Measurements from ENCODE around the gene SELENON. TPM values are rescaled to one million over a fixed set of nuclear protein-coding genes. Genes with fewer than 3 reads are reported as not detected.
A peak's percentile ranks its signal among the peaks of the same experiment; 100 is the strongest.

SELENON gene
- total and polyA plus RNA-seq, 2 of the 13 experiments (the other 11 are each of a cell fraction or from before 2014, with no cell fraction given) = 3.8 to 8.0 TPM

GRCh38 chr1:25820247-25821111 is 20.5 kb downstream of the SELENON start (continued):
- TF ChIP-seq, protein P1, sequence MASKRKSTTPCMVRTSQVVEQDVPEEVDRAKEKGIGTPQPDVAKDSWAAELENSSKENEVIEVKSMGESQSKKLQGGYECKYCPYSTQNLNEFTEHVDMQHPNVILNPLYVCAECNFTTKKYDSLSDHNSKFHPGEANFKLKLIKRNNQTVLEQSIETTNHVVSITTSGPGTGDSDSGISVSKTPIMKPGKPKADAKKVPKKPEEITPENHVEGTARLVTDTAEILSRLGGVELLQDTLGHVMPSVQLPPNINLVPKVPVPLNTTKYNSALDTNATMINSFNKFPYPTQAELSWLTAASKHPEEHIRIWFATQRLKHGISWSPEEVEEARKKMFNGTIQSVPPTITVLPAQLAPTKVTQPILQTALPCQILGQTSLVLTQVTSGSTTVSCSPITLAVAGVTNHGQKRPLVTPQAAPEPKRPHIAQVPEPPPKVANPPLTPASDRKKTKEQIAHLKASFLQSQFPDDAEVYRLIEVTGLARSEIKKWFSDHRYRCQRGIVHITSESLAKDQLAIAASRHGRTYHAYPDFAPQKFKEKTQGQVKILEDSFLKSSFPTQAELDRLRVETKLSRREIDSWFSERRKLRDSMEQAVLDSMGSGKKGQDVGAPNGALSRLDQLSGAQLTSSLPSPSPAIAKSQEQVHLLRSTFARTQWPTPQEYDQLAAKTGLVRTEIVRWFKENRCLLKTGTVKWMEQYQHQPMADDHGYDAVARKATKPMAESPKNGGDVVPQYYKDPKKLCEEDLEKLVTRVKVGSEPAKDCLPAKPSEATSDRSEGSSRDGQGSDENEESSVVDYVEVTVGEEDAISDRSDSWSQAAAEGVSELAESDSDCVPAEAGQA (IDR thresholded peaks at IDR 0.05; ENCODE audit: low read depth) = no peak
- TF ChIP-seq, protein P1 (CRISPR knock-in tag; IDR thresholded peaks at IDR 0.05; ENCODE audit: borderline replicate concordance) = no peak
- TF ChIP-seq IRX3 (CRISPR knock-in tag; IDR thresholded peaks at IDR 0.05; ENCODE audit: borderline replicate concordance, low read depth) (no peak), ZFYVE20 (CRISPR knock-in tag; IDR thresholded peaks at IDR 0.05; ENCODE audit: borderline replicate concordance, low read depth) (0 out of 2 replicates have a peak, but pooled peaks have one; percentile 43), MED13 (CRISPR knock-in tag; IDR thresholded peaks at IDR 0.05) (no peak), RXRA (CRISPR knock-in tag; IDR thresholded peaks at IDR 0.05) (peak; percentile 26), IRF2 (CRISPR knock-in tag; IDR thresholded peaks at IDR 0.05) (peak; percentile 8; the same call in 1 of the 2 replicates), EED (CRISPR knock-in tag; IDR thresholded peaks at IDR 0.05) (no peak; the same call in 1 of the 2 replicates), PAF1 (CRISPR knock-in tag; IDR thresholded peaks at IDR 0.05) (no peak), NCOR1 (IDR thresholded peaks at IDR 0.05; ENCODE audit: borderline replicate concordance, low read length) (peak; percentile 15; the same call in 1 of the 2 replicates), ZNF431 (CRISPR knock-in tag; IDR thresholded peaks at IDR 0.05; ENCODE audit: borderline replicate concordance, low read depth) (0 out of 2 replicates have a peak, but pooled peaks have one; percentile 55), ZNF776 (CRISPR knock-in tag; IDR thresholded peaks at IDR 0.05) (no peak), SMAD3 (CRISPR knock-in tag; IDR thresholded peaks at IDR 0.05) (no peak), SMC3 (IDR thresholded peaks at IDR 0.05; ENCODE audit: low read length) (no peak), ZZZ3 (CRISPR knock-in tag; IDR thresholded peaks at IDR 0.05; ENCODE audit: borderline replicate concordance) (peak; percentile 45; the same call in 1 of the 2 replicates)
- TF ChIP-seq, protein P2, sequence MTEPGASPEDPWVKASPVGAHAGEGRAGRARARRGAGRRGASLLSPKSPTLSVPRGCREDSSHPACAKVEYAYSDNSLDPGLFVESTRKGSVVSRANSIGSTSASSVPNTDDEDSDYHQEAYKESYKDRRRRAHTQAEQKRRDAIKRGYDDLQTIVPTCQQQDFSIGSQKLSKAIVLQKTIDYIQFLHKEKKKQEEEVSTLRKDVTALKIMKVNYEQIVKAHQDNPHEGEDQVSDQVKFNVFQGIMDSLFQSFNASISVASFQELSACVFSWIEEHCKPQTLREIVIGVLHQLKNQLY (CRISPR knock-in tag; IDR thresholded peaks at IDR 0.05) = no peak
- TF ChIP-seq, protein P3, sequence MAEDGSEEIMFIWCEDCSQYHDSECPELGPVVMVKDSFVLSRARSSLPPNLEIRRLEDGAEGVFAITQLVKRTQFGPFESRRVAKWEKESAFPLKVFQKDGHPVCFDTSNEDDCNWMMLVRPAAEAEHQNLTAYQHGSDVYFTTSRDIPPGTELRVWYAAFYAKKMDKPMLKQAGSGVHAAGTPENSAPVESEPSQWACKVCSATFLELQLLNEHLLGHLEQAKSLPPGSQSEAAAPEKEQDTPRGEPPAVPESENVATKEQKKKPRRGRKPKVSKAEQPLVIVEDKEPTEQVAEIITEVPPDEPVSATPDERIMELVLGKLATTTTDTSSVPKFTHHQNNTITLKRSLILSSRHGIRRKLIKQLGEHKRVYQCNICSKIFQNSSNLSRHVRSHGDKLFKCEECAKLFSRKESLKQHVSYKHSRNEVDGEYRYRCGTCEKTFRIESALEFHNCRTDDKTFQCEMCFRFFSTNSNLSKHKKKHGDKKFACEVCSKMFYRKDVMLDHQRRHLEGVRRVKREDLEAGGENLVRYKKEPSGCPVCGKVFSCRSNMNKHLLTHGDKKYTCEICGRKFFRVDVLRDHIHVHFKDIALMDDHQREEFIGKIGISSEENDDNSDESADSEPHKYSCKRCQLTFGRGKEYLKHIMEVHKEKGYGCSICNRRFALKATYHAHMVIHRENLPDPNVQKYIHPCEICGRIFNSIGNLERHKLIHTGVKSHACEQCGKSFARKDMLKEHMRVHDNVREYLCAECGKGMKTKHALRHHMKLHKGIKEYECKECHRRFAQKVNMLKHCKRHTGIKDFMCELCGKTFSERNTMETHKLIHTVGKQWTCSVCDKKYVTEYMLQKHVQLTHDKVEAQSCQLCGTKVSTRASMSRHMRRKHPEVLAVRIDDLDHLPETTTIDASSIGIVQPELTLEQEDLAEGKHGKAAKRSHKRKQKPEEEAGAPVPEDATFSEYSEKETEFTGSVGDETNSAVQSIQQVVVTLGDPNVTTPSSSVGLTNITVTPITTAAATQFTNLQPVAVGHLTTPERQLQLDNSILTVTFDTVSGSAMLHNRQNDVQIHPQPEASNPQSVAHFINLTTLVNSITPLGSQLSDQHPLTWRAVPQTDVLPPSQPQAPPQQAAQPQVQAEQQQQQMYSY (CRISPR knock-in tag; IDR thresholded peaks at IDR 0.05) = no peak
